Endothelial cell of umbilical vein (primary cell): ENCODE results near the gene ZNF583. TPM values are rescaled to one million over a fixed set of nuclear protein-coding genes. Genes with fewer than 3 reads are reported as not detected.

ENCODE experiments used
- BruUV-seq: library from RNA; stranded (reverse); fragments of 400-500 nt; replicated peaks from 2 replicates; lab custom pipeline; 2021; lab: Mats Ljungman, UMichigan
- CTCF ChIA-PET: fragments of 300-600, 350-600 bp; sonication (Branson Sonifier 250); formaldehyde crosslinking; loops from one replicate; lab custom pipeline; 2021; ENCODE audit warnings: antibody characterized with exemption, inconsistent platforms; lab: Charles Lee
- POLR2A ChIA-PET: fragments of 300-600, 350-600 bp; sonication (Branson Sonifier 250); formaldehyde crosslinking; loops from one replicate; lab custom pipeline; 2021; ENCODE audit warnings: antibody characterized with exemption, inconsistent platforms; lab: Charles Lee
- DNase-seq: peaks from one replicate; pipeline ENCODE4 v3.0.0-alpha.2; 2011; ENCODE audit warnings: low read depth, low spot score
- FAIRE-seq: peaks from 2 replicates; lab custom pipeline; 2011; peaks lifted over from hg19 to GRCh38; lab: Jason Lieb, UNC
- H2AFZ ChIP-seq: 2 replicates; pipeline ENCODE4 v1.6.0; 2012; ENCODE audit warnings: low read depth, low read length, control low read depth, inconsistent platforms
- H3K27ac ChIP-seq: 2 replicates; pipeline ENCODE4 v1.5.1; 2011; ENCODE audit warnings: low read depth, mild to moderate bottlenecking, control low read depth, low read length, moderate library complexity; ENCODE audit not compliant: insufficient read depth
- H3K27me3 ChIP-seq, 2 experiments: 2 replicates each; pipeline versions ENCODE4 v1.6.0 to v1.6.1; 2011; ENCODE audit warnings: low read length in 2 of 2, mixed read lengths in 1 of 2; ENCODE audit not compliant: control insufficient read depth in 2 of 2, insufficient read depth in 2 of 2
- H3K36me3 ChIP-seq, 2 experiments: 2 replicates in 1 of 2; 3 replicates in 1 of 2; pipeline ENCODE4 v1.5.1; 2011; ENCODE audit warnings: low read length in 2 of 2, mild to moderate bottlenecking in 1 of 2, moderate library complexity in 1 of 2; ENCODE audit not compliant: control insufficient read depth in 2 of 2, insufficient read depth in 2 of 2; ENCODE audit errors: extremely low read depth in 1 of 2
- H3K4me1 ChIP-seq: 3 replicates; pipeline ENCODE4 v1.5.1; 2011; ENCODE audit warnings: mild to moderate bottlenecking, low read length; ENCODE audit not compliant: control insufficient read depth, insufficient read depth; ENCODE audit errors: extremely low read depth
- H3K4me2 ChIP-seq: 2 replicates; pipeline ENCODE4 v1.6.1; 2011; ENCODE audit warnings: low read length, control low read depth, mixed read lengths; ENCODE audit not compliant: insufficient read depth
- H3K4me3 ChIP-seq, 3 experiments: fragments of 200-600 bp in 1 of 3; sonication (generic), shearing (Covaris generic) in 1 of 3; replicated peaks in 1 of 3; 2 replicates each; pipeline ENCODE4 v1.5.1; 2011 to 2016; ENCODE audit warnings: control low read depth in 3 of 3, low read length in 3 of 3, mild to moderate bottlenecking in 2 of 3, inconsistent platforms in 1 of 3, low read depth in 1 of 3, moderate library complexity in 1 of 3; ENCODE audit not compliant: insufficient read depth in 1 of 3
- H3K79me2 ChIP-seq: 2 replicates; pipeline ENCODE4 v1.6.0; 2012; ENCODE audit warnings: low read length, inconsistent platforms; ENCODE audit not compliant: control insufficient read depth, insufficient read depth
- H3K9ac ChIP-seq: replicated peaks from 2 replicates; pipeline ENCODE3; 2011; ENCODE audit warnings: low read length, control low read depth; ENCODE audit not compliant: insufficient read depth; ENCODE audit errors: extremely low read depth
- H3K9me1 ChIP-seq: replicated peaks from 3 replicates; pipeline ENCODE4 v1.6.0; 2011; ENCODE audit warnings: mild to moderate bottlenecking, low read length; ENCODE audit not compliant: control insufficient read depth, insufficient read depth; ENCODE audit errors: extremely low read depth
- H3K9me3 ChIP-seq: replicated peaks from 2 replicates; pipeline ENCODE4 v1.5.1; 2012; ENCODE audit warnings: low read length, inconsistent platforms; ENCODE audit not compliant: control insufficient read depth, insufficient read depth
- H4K20me1 ChIP-seq: replicated peaks from 2 replicates; pipeline ENCODE3; 2011; ENCODE audit warnings: mild to moderate bottlenecking, low read length; ENCODE audit not compliant: control insufficient read depth, insufficient read depth; ENCODE audit errors: extremely low read depth
- EZH2 ChIP-seq: IDR thresholded peaks from 2 replicates; pipeline ENCODE4 v1.6.1; 2012; ENCODE audit warnings: borderline replicate concordance, low read depth, mild to moderate bottlenecking, moderate library complexity, low read length, inconsistent platforms; ENCODE audit not compliant: severe bottlenecking
- FOS ChIP-seq: IDR thresholded peaks from 2 replicates; pipeline ENCODE4 v1.6.1; 2011; ENCODE audit warnings: mild to moderate bottlenecking, low read length, moderate library complexity, borderline replicate concordance; ENCODE audit not compliant: insufficient read depth
- GATA2 ChIP-seq: IDR thresholded peaks from 2 replicates; pipeline ENCODE4 v1.7.0; 2011; ENCODE audit warnings: low read depth, mild to moderate bottlenecking, moderate library complexity, mixed read lengths, low read length; ENCODE audit not compliant: insufficient read length, insufficient read depth
- JUN ChIP-seq: IDR thresholded peaks from 2 replicates; pipeline ENCODE4 v1.6.1; 2011; ENCODE audit warnings: borderline replicate concordance, low read depth; ENCODE audit not compliant: insufficient read length, insufficient read depth
- MYC ChIP-seq: IDR thresholded peaks from one replicate; pipeline ENCODE4 v1.6.1; 2011; ENCODE audit warnings: mild to moderate bottlenecking, low read depth, low read length
- POLR2A ChIP-seq: IDR thresholded peaks from 2 replicates; pipeline ENCODE4 v1.6.1; 2012; ENCODE audit warnings: low read depth, mild to moderate bottlenecking, control low read depth, low read length
- POLR2AphosphoS5 ChIP-seq: IDR thresholded peaks from 2 replicates; pipeline ENCODE4 v1.6.1; 2012; ENCODE audit warnings: low read depth, mild to moderate bottlenecking, control low read depth, low read length, moderate library complexity; ENCODE audit not compliant: insufficient read depth
- dilution Hi-C: fragments of 300-500 bp; cut with MboI; formaldehyde crosslinking; loops from one replicate; pipeline ENCODE4 v1.15.0; 2019; ENCODE audit warnings: low sequenced_read_pairs; ENCODE audit not compliant: extremely low pct_ligation_motif_present
- intact Hi-C: fragments of 100-400 bp; cut with micrococcal nuclease; formaldehyde crosslinking; loops from one replicate; pipeline ENCODE4 v1.10.0; 2022
- polyA plus RNA-seq, 4 experiments: library from polyadenylated mRNA; depleted of rRNA in 3 of 4; stranded (reverse) in 3 of 4; unstranded in 1 of 4; fragments of >200 nt; gene quantifications; 2 replicates each; pipeline versions ENCODE4 v1.2.1 to v1.2.3, GENCODE V29; 2011 to 2012; ENCODE audit warnings: missing spikeins in 1 of 4
- total RNA-seq: library from RNA; stranded (reverse); gene quantifications from 2 replicates; pipeline ENCODE4 v1.2.3, GENCODE V29; 2021
- TF ChIP-seq, protein P1 (sequence below), 2 donors: IDR thresholded peaks; 1 replicate in 1 of 2; 2 replicates in 1 of 2; pipeline ENCODE4 v1.5.1; 2011; ENCODE audit warnings: low read length in 2 of 2, mild to moderate bottlenecking in 2 of 2, moderate library complexity in 2 of 2, control low read depth in 1 of 2, inconsistent platforms in 1 of 2, low read depth in 1 of 2; ENCODE audit not compliant: insufficient read depth in 1 of 2; ENCODE audit errors: extremely low read depth in 1 of 2
- TF ChIP-seq, protein P2 (sequence below): IDR thresholded peaks from 2 replicates; pipeline ENCODE4 v1.6.1; 2011; ENCODE audit not compliant: insufficient read depth, insufficient read length

ZNF583 gene
- total and polyA plus RNA-seq, 2 donors (not counting 3 experiments of a cell fraction or from before 2014, with no cell fraction given), result 0.99 to 4.8 TPM

DNA sequence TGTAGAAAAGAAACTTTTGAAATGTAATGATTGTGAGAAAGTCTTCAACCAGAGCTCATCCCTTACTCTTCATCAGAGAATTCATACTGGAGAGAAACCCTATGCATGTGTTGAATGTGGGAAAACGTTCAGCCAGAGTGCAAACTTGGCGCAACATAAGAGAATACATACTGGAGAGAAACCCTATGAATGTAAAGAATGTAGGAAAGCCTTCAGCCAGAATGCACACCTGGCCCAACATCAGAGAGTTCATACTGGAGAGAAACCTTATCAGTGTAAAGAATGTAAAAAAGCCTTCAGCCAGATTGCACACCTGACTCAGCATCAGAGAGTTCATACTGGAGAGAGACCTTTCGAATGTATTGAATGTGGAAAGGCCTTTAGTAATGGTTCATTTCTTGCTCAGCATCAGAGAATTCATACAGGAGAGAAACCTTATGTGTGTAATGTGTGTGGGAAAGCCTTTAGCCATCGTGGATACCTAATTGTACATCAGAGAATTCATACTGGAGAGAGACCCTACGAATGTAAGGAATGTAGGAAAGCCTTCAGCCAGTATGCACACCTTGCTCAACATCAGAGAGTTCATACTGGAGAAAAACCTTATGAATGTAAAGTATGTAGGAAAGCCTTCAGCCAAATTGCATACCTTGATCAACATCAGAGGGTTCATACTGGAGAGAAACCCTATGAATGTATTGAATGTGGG, 19.3 kb downstream of the ZNF583 start:
- FAIRE-seq, result no peak
- no peaks in the 10 kb centered on the region for H3K9me1 ChIP-seq
- POLR2A ChIA-PET, result no interaction called here

More for the DNA sequence above, 19.3 kb downstream of the ZNF583 start:
- dilution Hi-C loops (no loop called here), intact Hi-C loops (no loop called here)
- no peaks in the 10 kb centered on the region for H3K4me1 ChIP-seq
- no peak overlapping the region for H3K27ac ChIP-seq
- H3K79me2 ChIP-seq, result no peaks in the 10 kb centered on the region
- TF ChIP-seq GATA2, result no peak
- TF ChIP-seq FOS, result no peak
- no peak for TF ChIP-seq MYC
- TF ChIP-seq JUN, result no peak
- TF ChIP-seq EZH2, result no peak
- TF ChIP-seq POLR2A, result no peak
- TF ChIP-seq, protein P1, sequence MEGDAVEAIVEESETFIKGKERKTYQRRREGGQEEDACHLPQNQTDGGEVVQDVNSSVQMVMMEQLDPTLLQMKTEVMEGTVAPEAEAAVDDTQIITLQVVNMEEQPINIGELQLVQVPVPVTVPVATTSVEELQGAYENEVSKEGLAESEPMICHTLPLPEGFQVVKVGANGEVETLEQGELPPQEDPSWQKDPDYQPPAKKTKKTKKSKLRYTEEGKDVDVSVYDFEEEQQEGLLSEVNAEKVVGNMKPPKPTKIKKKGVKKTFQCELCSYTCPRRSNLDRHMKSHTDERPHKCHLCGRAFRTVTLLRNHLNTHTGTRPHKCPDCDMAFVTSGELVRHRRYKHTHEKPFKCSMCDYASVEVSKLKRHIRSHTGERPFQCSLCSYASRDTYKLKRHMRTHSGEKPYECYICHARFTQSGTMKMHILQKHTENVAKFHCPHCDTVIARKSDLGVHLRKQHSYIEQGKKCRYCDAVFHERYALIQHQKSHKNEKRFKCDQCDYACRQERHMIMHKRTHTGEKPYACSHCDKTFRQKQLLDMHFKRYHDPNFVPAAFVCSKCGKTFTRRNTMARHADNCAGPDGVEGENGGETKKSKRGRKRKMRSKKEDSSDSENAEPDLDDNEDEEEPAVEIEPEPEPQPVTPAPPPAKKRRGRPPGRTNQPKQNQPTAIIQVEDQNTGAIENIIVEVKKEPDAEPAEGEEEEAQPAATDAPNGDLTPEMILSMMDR (IDR thresholded peaks at IDR 0.05; ENCODE audit: extremely low read depth in 1 of 2, insufficient read depth in 1 of 2, low read depth in 1 of 2, low read length in 2 of 2), result no peak
- TF ChIP-seq POLR2AphosphoS5, result no peak
- TF ChIP-seq, protein P2, sequence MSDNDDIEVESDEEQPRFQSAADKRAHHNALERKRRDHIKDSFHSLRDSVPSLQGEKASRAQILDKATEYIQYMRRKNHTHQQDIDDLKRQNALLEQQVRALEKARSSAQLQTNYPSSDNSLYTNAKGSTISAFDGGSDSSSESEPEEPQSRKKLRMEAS, result no peak
- H3K4me2 ChIP-seq, result no peak overlapping the region
- H3K36me3 ChIP-seq, result peaks cover 0 to 5% of the 10 kb centered on the region in 2 experiments
- H4K20me1 ChIP-seq, result no peaks in the 10 kb centered on the region
- DNase-seq, result no peak
- CTCF ChIA-PET, result no interaction called here
- no peak overlapping the region for H3K9ac ChIP-seq
- H3K9me3 ChIP-seq, result peaks cover 28% of the 10 kb centered on the region
- H3K27me3 ChIP-seq, result no peaks in the 10 kb centered on the region
- H2AFZ ChIP-seq, result no peak overlapping the region
- no peak overlapping the region for H3K4me3 ChIP-seq
- no TSS peak for BruUV-seq
